Spleen (tissue), 11 donors: ENCODE data around the gene MYO3B. TPM values are rescaled to one million over a fixed set of nuclear protein-coding genes. Genes with fewer than 3 reads are reported as not detected.

Experiments used
- DNase-seq: peaks from one replicate; pipeline ENCODE4 v3.0.0-alpha.2; 2020
- H3K27ac ChIP-seq, 8 donors: fragments of 200-600 bp; sonication (generic) in 7 of 8; 1 replicate in 4 of 8; 2 replicates in 4 of 8; pipeline versions ENCODE4 v1.5.0 to v1.8.0; 2016 to 2021; ENCODE audit warnings: inconsistent platforms in 4 of 8, mild to moderate bottlenecking in 4 of 8, moderate library complexity in 1 of 8
- H3K27me3 ChIP-seq, 7 donors: fragments of 200-600 bp; sonication (generic) in 6 of 7; replicated peaks in 1 of 7; 1 replicate in 4 of 7; 2 replicates in 3 of 7; pipeline versions ENCODE4 v1.5.0 to v1.8.0; 2016 to 2021; ENCODE audit warnings: inconsistent platforms in 3 of 7, mild to moderate bottlenecking in 1 of 7
- H3K36me3 ChIP-seq, 6 donors: fragments of 200-600 bp; sonication (generic) in 5 of 6; 1 replicate in 4 of 6; 2 replicates in 2 of 6; pipeline versions ENCODE4 v1.5.0 to v1.8.0; 2016 to 2021; ENCODE audit warnings: inconsistent platforms in 2 of 6
- H3K4me1 ChIP-seq, 6 donors: fragments of 200-600 bp; sonication (generic) in 5 of 6; 1 replicate in 3 of 6; 2 replicates in 3 of 6; pipeline versions ENCODE4 v1.5.0 to v1.8.0; 2016 to 2021; ENCODE audit warnings: inconsistent platforms in 3 of 6
- H3K4me3 ChIP-seq, 8 donors: fragments of 200-600 bp; sonication (generic) in 7 of 8; 1 replicate in 4 of 8; 2 replicates in 4 of 8; pipeline versions ENCODE4 v1.5.0 to v1.8.0; 2016 to 2021; ENCODE audit warnings: inconsistent platforms in 4 of 8, mild to moderate bottlenecking in 4 of 8, moderate library complexity in 2 of 8
- H3K9me3 ChIP-seq, 8 donors: fragments of 200-600 bp; sonication (generic) in 7 of 8; 1 replicate in 4 of 8; 2 replicates in 4 of 8; pipeline versions ENCODE4 v1.5.0 to v1.8.0; 2016 to 2021; ENCODE audit warnings: inconsistent platforms in 4 of 8
- POLR2A ChIP-seq, 3 donors: fragments of 450-650 bp; IDR thresholded peaks; one replicate each; pipeline ENCODE4 v1.5.1; 2017; ENCODE audit warnings: antibody characterized with exemption in 3 of 3, mild to moderate bottlenecking in 1 of 3
- POLR2AphosphoS5 ChIP-seq, 3 donors: sonication (generic); formaldehyde crosslinking; IDR thresholded peaks; one replicate each; pipeline ENCODE4 v1.5.1; 2017; ENCODE audit warnings: antibody characterized with exemption in 3 of 3
- WGBS, 5 donors: extraction: QIAGEN DNeasy Blood & Tissue Kit in 3 of 5; methylation state at CpG; one replicate each; pipeline versions ENCODE4 v1.1.5 to v1.1.7; 2013 to 2018; 5-methylcytosine and 5-hydroxymethylcytosine counted together
- intact Hi-C: fragments of 100-400 bp; cut with DNase I; formaldehyde crosslinking; loops from one replicate; pipeline ENCODE4 v1.15.0; 2023; ENCODE audit warnings: low total_unique reads
- polyA plus RNA-seq, 3 donors: library from polyadenylated mRNA; stranded (reverse); fragments of 200-250 nt; gene quantifications; one replicate each; pipeline ENCODE4 v1.2.1, GENCODE V29; 2013
- total RNA-seq, 7 donors: library from RNA; depleted of rRNA in 3 of 7; stranded (reverse); fragments of >200 nt in 3 of 7; fragmentation: NEBNext Ultra II Directional in 4 of 7; extraction: Animal tissue kit (Norgen Biotek cat#: 25700) in 4 of 7; gene quantifications; one replicate each; pipeline versions ENCODE4 v1.1.0 to v1.2.1, GENCODE V29; 2016 to 2021
- TF ChIP-seq, protein P1 (sequence below), 11 experiments: fragments of 200-600 bp in 7 of 11; fragments of 450-650 bp in 4 of 11; sonication (generic) in 4 of 11; IDR thresholded peaks in 8 of 11; conservative IDR thresholded peaks in 3 of 11; 1 replicate in 7 of 11; 2 replicates in 4 of 11; pipeline versions ENCODE4 v1.4.0 to v1.8.0; 2016 to 2021; ENCODE audit warnings: antibody characterized with exemption in 11 of 11, inconsistent platforms in 4 of 11, mild to moderate bottlenecking in 1 of 11
- donor health status: healthy with polysubstance abuse.
- donor health status: DM: no; HTN: no; CAD: no; lungs with moderate emphysema.
- donor health status: DM: no; HTN: no; CAD: no.
- donor health status: Bipolar disorder and iron deficiency.
- donor health status: healthy.
- donor health status: DM: no; HTN: no; CAD: no.
- donor health status: DM: yes; HTN: yes; CAD: no.

The MYO3B gene
- total and polyA plus RNA-seq, 10 donors: 0.03 to 2.0 (median 0.58) TPM; not detected in 4

DNA sequence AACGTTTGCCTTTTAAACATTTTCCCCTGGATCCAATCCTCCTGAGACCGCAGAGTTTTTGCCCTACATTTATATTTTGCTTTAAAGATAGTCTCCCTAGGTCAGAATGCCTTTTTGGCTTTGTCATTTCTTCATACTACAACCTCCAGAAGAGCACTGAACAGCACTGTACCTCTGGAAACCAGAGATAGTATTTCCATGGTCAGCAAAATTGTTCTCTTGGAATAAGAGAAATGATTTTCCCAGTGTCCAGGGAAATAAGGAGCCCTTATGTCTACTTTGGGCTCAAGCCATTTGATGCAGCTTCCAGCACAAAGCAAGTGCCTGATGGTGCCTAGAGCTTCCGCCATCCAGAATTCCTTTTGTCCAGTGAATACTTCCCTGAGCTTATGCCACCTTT lies 461.7 kb downstream of the MYO3B start:
- no peak overlapping the region for H3K4me3 ChIP-seq
- 82 to 93% (median 87%) methylated on average over 3 of the region's 3 CpGs for WGBS, 5 donors
- peaks cover 0 to 5% (median 0%) of the 10 kb centered on the region in 8 donors for H3K9me3 ChIP-seq
- intact Hi-C loops: no loop called here
- H3K27ac ChIP-seq: no peak overlapping the region
- no peaks in the 10 kb centered on the region for H3K27me3 ChIP-seq
- no peak for DNase-seq
- H3K36me3 ChIP-seq: no peaks in the 10 kb centered on the region
- TF ChIP-seq, protein P1, sequence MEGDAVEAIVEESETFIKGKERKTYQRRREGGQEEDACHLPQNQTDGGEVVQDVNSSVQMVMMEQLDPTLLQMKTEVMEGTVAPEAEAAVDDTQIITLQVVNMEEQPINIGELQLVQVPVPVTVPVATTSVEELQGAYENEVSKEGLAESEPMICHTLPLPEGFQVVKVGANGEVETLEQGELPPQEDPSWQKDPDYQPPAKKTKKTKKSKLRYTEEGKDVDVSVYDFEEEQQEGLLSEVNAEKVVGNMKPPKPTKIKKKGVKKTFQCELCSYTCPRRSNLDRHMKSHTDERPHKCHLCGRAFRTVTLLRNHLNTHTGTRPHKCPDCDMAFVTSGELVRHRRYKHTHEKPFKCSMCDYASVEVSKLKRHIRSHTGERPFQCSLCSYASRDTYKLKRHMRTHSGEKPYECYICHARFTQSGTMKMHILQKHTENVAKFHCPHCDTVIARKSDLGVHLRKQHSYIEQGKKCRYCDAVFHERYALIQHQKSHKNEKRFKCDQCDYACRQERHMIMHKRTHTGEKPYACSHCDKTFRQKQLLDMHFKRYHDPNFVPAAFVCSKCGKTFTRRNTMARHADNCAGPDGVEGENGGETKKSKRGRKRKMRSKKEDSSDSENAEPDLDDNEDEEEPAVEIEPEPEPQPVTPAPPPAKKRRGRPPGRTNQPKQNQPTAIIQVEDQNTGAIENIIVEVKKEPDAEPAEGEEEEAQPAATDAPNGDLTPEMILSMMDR (IDR thresholded peaks at IDR 0.05 in 8 of 11, conservative IDR thresholded peaks at IDR 0.05 in 3 of 11): no peak
- no peak for TF ChIP-seq POLR2AphosphoS5 (IDR thresholded peaks at IDR 0.05)
- no peak for TF ChIP-seq POLR2A (IDR thresholded peaks at IDR 0.05)
- H3K4me1 ChIP-seq: no peaks in the 10 kb centered on the region

- Histone ChIP-seq H3K4me1 (no peaks in the 10 kb centered on the region), H3K27me3 (no peaks in the 10 kb centered on the region), H3K4me3 (no peak overlapping the region), H3K9me3 (no peaks in the 10 kb centered on the region), H3K27ac (no peak overlapping the region), H3K36me3 (no peaks in the 10 kb centered on the region)
- TF ChIP-seq POLR2AphosphoS5 (IDR thresholded peaks at IDR 0.05) (no peak), POLR2A (IDR thresholded peaks at IDR 0.05) (no peak)
- TF ChIP-seq, protein P1 (IDR thresholded peaks at IDR 0.05 in 8 of 11, conservative IDR thresholded peaks at IDR 0.05 in 3 of 11): no peak
- no peak for DNase-seq
- intact Hi-C loops: no loop called here
- WGBS, 5 donors: 81 to 90% (median 88%) methylated on average over 4 of the region's 4 CpGs
These were observed 464.0 kb downstream of the MYO3B start for GRCh38 chr2:170641961-170642360.

DNA sequence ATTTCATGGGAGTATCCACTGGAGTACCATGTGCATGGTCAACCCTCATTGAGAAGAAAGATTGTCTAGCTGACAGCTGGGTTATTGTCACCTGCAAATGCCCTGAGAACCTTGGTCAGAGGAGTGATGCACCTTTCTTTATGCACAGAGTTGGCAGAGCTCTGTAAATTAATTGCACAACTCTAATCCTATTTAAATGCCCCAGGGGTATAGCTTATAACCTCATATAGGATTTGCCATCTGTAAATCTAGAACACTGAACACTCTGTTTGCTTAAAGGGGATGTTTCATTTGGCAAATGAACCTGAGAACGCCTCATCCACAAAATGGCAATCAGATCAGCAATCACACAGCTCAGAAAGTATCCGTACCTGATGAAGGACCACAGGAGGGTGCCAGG lies 465.4 kb downstream of the MYO3B start:
- H3K36me3 ChIP-seq: no peaks in the 10 kb centered on the region
- TF ChIP-seq POLR2A (IDR thresholded peaks at IDR 0.05) (no peak), POLR2AphosphoS5 (IDR thresholded peaks at IDR 0.05) (no peak)
- TF ChIP-seq, protein P1 (IDR thresholded peaks at IDR 0.05 in 8 of 11, conservative IDR thresholded peaks at IDR 0.05 in 3 of 11): no peak
- no peaks in the 10 kb centered on the region for H3K4me1 ChIP-seq
- H3K4me3 ChIP-seq: no peak overlapping the region
- DNase-seq: no peak
- no peaks in the 10 kb centered on the region for H3K9me3 ChIP-seq
- intact Hi-C loops: no loop called here
- no peak overlapping the region for H3K27ac ChIP-seq
- H3K27me3 ChIP-seq: no peaks in the 10 kb centered on the region
- 68 to 95% (median 89%) methylated on average over 2 of the region's 2 CpGs for WGBS, 5 donors

DNA sequence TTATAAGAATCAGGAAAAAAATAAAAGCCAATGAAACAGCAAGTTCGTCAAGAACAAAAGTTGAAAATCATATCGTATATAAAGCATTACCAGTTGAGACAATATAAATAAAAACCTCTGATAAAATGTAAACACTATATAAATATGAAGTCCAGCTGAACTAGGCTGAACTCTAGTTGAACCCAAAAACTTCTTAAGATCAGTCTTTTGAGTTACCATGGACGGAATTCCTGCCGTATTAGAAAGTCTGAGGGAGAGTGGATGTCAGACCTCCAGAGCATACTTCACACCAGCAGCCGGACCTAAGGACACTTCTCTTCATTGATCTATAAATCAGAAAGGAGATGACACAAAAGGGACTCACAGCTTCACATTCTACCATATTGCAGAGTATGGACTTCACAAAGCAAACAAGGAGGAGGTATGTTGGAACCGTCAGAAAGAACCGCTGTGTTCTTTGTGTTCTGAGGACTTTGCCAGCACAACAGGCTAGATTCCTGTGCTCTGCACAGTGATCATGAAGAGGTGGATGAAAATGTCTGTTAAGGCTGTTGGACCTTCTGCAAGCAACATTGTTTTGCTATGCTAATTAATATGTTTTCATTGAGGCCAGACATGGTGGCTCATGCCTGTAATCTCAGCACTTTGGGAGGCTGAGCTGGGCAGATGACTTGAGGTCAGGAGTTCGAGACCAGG lies 469.9 kb downstream of the MYO3B start:
- intact Hi-C loops: no loop called here
- no peaks in the 10 kb centered on the region for H3K27me3 ChIP-seq
- no peak for DNase-seq

More for the DNA sequence above, 469.9 kb downstream of the MYO3B start:
- WGBS, 5 donors: 81 to 92% (median 87%) methylated on average over 8 of the region's 8 CpGs
- H3K4me1 ChIP-seq: peaks cover 0 to 7% (median 0%) of the 10 kb centered on the region in 6 donors
- TF ChIP-seq POLR2AphosphoS5 (IDR thresholded peaks at IDR 0.05) (no peak), POLR2A (IDR thresholded peaks at IDR 0.05) (no peak)
- TF ChIP-seq, protein P1 (IDR thresholded peaks at IDR 0.05 in 8 of 11, conservative IDR thresholded peaks at IDR 0.05 in 3 of 11): no peak
- no peaks in the 10 kb centered on the region for H3K36me3 ChIP-seq
- no peak overlapping the region for H3K27ac ChIP-seq
- H3K4me3 ChIP-seq: no peak overlapping the region
- H3K9me3 ChIP-seq: no peaks in the 10 kb centered on the region
